ENCODE data around the gene C18orf63. TPM values are rescaled to one million over a fixed set of nuclear protein-coding genes. Genes with fewer than 3 reads are reported as not detected.
"Not testable (repeated sequence)": the region's sequence is repeated elsewhere in the genome, so short reads cannot be mapped to it uniquely, and the experiment has no call there.

The C18orf63 gene
- total RNA-seq, 1 donor from 2014 or later = not detected

DNA sequence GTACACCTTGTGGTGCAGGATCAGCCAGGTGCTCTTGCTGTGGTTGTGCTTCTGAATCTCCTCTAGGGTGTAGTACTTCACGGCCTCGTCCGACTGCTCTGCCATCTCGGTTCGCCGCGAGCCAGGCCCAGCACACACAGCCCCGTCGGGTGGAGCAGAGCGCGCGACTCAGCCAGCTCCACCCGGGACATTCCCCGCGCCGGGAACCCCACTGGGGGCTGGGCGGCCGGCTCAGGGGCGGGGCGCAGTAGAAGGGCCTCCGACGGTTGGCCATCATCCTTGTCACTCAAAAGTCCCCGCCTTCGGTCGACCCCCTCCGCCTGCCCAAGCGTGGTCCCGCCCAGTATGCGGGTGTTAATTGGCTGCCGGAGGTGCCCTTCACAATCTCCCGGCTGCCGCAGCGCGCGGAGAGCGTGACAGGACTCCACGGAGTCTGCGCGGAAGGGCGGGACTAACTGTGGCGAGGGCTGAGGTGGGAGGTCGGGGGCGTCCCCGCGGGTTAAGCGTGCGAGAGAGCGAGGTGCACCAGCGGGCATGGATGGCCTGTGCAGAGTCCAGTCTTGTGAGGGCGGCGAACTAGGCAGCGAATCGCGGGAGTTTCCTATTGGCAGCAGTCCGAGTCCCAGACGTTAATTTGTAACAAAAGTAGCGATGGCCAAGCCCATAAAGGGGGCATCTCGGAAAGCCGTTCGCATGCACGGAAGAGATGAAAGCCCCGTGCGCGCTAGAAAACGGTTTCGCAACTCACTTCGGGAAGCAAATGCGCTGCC lies 23.7 kb upstream of the C18orf63 start, which contains the start of gene CYB5A:
Gene CYB5A, minus strand, starts transcription at position 193 of the 770 bp plus-strand sequence. Its CDS starts 88 bp downstream, at position 105.
- H3K4me3 Mint-ChIP-seq = peak within 1 kb of the TSS; percentile 82
- H3K4me1 Mint-ChIP-seq = peaks cover 11% of the 10 kb centered on the region
- H3K27ac Mint-ChIP-seq (ENCODE audit: unreplicated experiment) = peak within 1 kb of the TSS; percentile 79
- peak; percentile 98 for DNase-seq (ENCODE audit: low read depth, low spot score)
- H3K27me3 Mint-ChIP-seq (ENCODE audit: low read depth) = peaks cover 9% of the 10 kb centered on the region
- peaks cover 2% of the 10 kb centered on the region for H3K9me3 Mint-ChIP-seq
- H3K36me3 Mint-ChIP-seq (ENCODE audit: low read depth) = peaks cover 2% of the 10 kb centered on the region
- TF ChIP-seq, protein P1, sequence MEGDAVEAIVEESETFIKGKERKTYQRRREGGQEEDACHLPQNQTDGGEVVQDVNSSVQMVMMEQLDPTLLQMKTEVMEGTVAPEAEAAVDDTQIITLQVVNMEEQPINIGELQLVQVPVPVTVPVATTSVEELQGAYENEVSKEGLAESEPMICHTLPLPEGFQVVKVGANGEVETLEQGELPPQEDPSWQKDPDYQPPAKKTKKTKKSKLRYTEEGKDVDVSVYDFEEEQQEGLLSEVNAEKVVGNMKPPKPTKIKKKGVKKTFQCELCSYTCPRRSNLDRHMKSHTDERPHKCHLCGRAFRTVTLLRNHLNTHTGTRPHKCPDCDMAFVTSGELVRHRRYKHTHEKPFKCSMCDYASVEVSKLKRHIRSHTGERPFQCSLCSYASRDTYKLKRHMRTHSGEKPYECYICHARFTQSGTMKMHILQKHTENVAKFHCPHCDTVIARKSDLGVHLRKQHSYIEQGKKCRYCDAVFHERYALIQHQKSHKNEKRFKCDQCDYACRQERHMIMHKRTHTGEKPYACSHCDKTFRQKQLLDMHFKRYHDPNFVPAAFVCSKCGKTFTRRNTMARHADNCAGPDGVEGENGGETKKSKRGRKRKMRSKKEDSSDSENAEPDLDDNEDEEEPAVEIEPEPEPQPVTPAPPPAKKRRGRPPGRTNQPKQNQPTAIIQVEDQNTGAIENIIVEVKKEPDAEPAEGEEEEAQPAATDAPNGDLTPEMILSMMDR (conservative IDR thresholded peaks at IDR 0.05) = peak; percentile 43

DNA sequence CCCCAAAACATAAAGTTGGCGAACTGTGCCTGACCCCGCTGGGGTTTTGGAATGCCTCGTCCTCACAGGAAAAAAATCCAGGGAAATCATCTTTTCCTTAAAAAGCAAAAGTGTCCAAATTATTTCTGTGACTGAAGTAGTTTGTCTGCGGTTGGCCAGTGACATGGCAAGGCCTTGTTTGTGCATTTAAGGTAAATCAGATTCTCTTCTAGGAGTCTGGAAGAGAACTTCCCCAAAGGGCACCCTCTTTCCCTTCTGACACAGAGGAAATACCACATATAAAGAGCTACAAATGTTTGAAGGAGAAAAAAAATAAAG lies 23.1 kb upstream of the C18orf63 start:
- TF ChIP-seq, protein P1 (conservative IDR thresholded peaks at IDR 0.05) = no peak
- DNase-seq (ENCODE audit: low read depth, low spot score) = no peak
- Mint-ChIP-seq H3K4me3 (no peak overlapping the region), H3K27ac (ENCODE audit: unreplicated experiment) (no peak overlapping the region), H3K4me1 (peaks cover 11% of the 10 kb centered on the region), H3K36me3 (ENCODE audit: low read depth) (peaks cover 2% of the 10 kb centered on the region), H3K9me3 (peaks cover 2% of the 10 kb centered on the region), H3K27me3 (ENCODE audit: low read depth) (peaks cover 9% of the 10 kb centered on the region)

DNA sequence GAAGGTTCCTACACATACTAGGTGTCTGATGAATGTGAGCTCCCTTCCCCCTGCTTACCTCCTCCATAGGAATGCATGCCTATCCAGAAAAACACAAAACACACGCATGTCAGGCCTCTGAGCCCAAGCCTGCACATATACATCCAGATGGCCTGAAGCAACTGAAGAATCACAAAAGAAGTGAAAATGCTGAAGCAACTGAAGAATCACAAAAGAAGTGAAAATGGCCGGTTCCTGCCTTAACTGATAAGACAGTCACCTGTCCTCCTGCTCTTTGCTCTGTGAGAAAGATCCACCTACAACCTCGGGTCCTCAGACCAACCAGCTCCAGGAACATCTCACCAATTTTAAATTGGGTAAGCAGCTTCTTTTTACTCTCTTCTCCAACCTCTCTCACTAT lies 22.7 kb upstream of the C18orf63 start:
- H3K9me3 Mint-ChIP-seq; H3K4me3 Mint-ChIP-seq; H3K27ac Mint-ChIP-seq (ENCODE audit: unreplicated experiment); DNase-seq (ENCODE audit: low read depth, low spot score); H3K36me3 Mint-ChIP-seq (ENCODE audit: low read depth); H3K27me3 Mint-ChIP-seq (ENCODE audit: low read depth): not testable (repeated sequence)
- peaks cover 11% of the 10 kb centered on the region for H3K4me1 Mint-ChIP-seq

DNA sequence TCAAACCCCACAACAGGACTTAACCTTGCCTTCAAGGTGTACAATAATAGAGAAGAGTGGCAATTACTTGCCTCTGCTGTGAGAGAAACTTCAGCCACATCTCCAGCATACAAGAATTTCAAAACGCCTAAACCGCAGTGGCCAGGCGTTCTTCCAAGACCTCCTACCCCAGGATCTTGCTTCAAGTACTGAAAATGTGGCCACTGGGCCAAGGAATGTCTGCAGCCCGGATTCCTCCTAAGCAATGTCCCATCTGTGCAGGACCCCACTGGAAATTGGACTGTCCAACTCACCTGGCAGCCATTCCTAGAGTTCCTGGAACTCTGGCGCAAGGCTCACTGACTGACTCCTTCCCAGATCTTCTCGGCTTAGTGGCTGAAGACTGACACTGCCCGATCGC lies 21.1 kb upstream of the C18orf63 start:
- Mint-ChIP-seq H3K27ac (ENCODE audit: unreplicated experiment) (no peak overlapping the region), H3K36me3 (ENCODE audit: low read depth) (peaks cover 5% of the 10 kb centered on the region), H3K4me1 (peaks cover 11% of the 10 kb centered on the region), H3K27me3 (ENCODE audit: low read depth) (peaks cover 9% of the 10 kb centered on the region), H3K9me3 (peaks cover 5% of the 10 kb centered on the region), H3K4me3 (no peak overlapping the region)
- TF ChIP-seq, protein P1 (conservative IDR thresholded peaks at IDR 0.05) = no peak
- DNase-seq (ENCODE audit: low read depth, low spot score) = no peak

DNA sequence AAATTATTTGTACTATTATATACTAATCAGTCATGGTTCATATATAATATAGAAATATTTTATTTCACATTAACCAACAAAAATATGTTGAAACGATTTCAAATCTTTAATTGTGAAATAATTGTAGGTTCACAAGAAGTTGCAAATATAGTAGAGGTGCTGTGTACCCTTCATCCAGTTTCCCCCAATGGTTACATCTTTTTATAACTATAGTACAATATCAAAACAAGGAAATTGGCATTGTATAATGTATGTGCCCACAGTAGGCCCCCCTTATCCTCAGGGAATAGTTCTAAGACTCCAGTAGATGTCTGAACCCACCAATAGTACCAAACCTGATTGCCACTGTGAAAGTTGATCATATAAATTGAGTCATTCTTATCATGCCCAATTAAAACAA lies 16.5 kb upstream of the C18orf63 start:
- TF ChIP-seq, protein P1 (conservative IDR thresholded peaks at IDR 0.05) = no peak
- Mint-ChIP-seq H3K27me3 (ENCODE audit: low read depth) (no peaks in the 10 kb centered on the region), H3K9me3 (peaks cover 3% of the 10 kb centered on the region), H3K4me1 (no peaks in the 10 kb centered on the region), H3K4me3 (no peak overlapping the region), H3K36me3 (ENCODE audit: low read depth) (peaks cover 3% of the 10 kb centered on the region), H3K27ac (ENCODE audit: unreplicated experiment) (no peak overlapping the region)
- no peak for DNase-seq (ENCODE audit: low read depth, low spot score)

DNA sequence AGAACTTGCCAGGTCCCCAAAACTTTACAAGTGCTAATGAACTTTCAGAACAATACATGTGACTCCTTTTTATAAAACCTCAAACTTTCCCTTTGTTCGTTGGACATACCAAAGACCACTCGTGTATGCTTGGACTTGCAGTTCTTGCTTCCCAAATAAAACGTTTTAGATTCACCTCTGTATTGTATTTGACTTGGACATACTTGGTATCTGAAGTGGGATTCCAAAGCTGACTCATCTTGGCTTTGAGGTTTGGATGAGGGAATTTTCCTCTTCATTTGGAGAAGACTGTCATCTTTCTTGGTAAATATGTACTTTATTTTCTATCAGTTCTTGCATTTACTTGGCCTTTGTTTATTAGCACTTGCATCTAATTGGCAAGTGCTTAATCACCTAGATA lies 15.9 kb upstream of the C18orf63 start:
- Mint-ChIP-seq H3K4me1 (no peaks in the 10 kb centered on the region), H3K4me3 (no peak overlapping the region), H3K9me3 (peaks cover 3% of the 10 kb centered on the region), H3K27ac (ENCODE audit: unreplicated experiment) (no peak overlapping the region), H3K36me3 (ENCODE audit: low read depth) (peaks cover 3% of the 10 kb centered on the region), H3K27me3 (ENCODE audit: low read depth) (peaks cover 2% of the 10 kb centered on the region)
- TF ChIP-seq, protein P1 (conservative IDR thresholded peaks at IDR 0.05) = no peak
- no peak for DNase-seq (ENCODE audit: low read depth, low spot score)

Data from neural crest cell (in vitro differentiated cells).